MCF 10A (cell line): Measurements from ENCODE around the gene SLC49A3. TPM values are rescaled to one million over a fixed set of nuclear protein-coding genes. Genes with fewer than 3 reads are reported as not detected.

Experiments
- BruUV-seq: library from RNA; stranded (reverse); fragments of 400-500 nt; replicated peaks from 2 replicates; lab custom pipeline; 2021; lab: Mats Ljungman, UMichigan
- CTCF ChIA-PET: fragments of 300-600 bp; sonication (Branson Sonifier 250); formaldehyde crosslinking; extraction: SDS; loops from one replicate; lab custom pipeline; 2021; ENCODE audit warnings: antibody characterized with exemption, inconsistent platforms; lab: Yijun Ruan, JAX
- POLR2A ChIA-PET: fragments of 300-600, 350-650 bp; sonication (Branson Sonifier 250); formaldehyde crosslinking; extraction: SDS; loops from one replicate; lab custom pipeline; 2020; ENCODE audit warnings: antibody characterized with exemption, inconsistent platforms; lab: Yijun Ruan, JAX
- DNase-seq: peaks from one replicate; pipeline ENCODE4 v3.0.0-alpha.2; 2018; ENCODE audit not compliant: unreplicated experiment
- H3K27ac Mint-ChIP-seq: one replicate; pipeline ENCODE4 v1.8.0; 2022; ENCODE audit warnings: mild to moderate bottlenecking, low read depth, mixed read lengths; ENCODE audit not compliant: unreplicated experiment
- H3K27me3 Mint-ChIP-seq: one replicate; pipeline ENCODE4 v1.8.0; 2022; ENCODE audit warnings: mixed read lengths; ENCODE audit not compliant: insufficient read depth, unreplicated experiment
- H3K36me3 Mint-ChIP-seq: one replicate; pipeline ENCODE4 v1.8.0; 2022; ENCODE audit warnings: mild to moderate bottlenecking, moderate library complexity, mixed read lengths; ENCODE audit not compliant: insufficient read depth, unreplicated experiment
- H3K4me1 Mint-ChIP-seq: one replicate; pipeline ENCODE4 v1.8.0; 2022; ENCODE audit warnings: mixed read lengths; ENCODE audit not compliant: insufficient read depth, unreplicated experiment
- H3K4me3 Mint-ChIP-seq: one replicate; pipeline ENCODE4 v1.8.0; 2022; ENCODE audit warnings: mild to moderate bottlenecking, moderate library complexity, mixed read lengths; ENCODE audit not compliant: unreplicated experiment
- H3K9me3 Mint-ChIP-seq: one replicate; pipeline ENCODE4 v1.8.0; 2022; ENCODE audit warnings: mixed read lengths; ENCODE audit not compliant: unreplicated experiment
- intact Hi-C: fragments of 100-400 bp; cut with micrococcal nuclease; formaldehyde crosslinking; loops from 2 replicates; pipeline ENCODE4 v1.14.1; 2022
- total RNA-seq: library from RNA; stranded (reverse); gene quantifications from 2 replicates; pipeline ENCODE4 v1.2.3, GENCODE V29; 2022
- TF ChIP-seq, protein P1 (sequence below): fragments of 200-600 bp; IDR thresholded peaks from one replicate; pipeline ENCODE4 v1.8.0; 2022; ENCODE audit warnings: antibody characterized with exemption, mild to moderate bottlenecking; ENCODE audit not compliant: unreplicated experiment

Gene SLC49A3
- total RNA-seq, 1 experiment from 2014 or later = not detected

DNA sequence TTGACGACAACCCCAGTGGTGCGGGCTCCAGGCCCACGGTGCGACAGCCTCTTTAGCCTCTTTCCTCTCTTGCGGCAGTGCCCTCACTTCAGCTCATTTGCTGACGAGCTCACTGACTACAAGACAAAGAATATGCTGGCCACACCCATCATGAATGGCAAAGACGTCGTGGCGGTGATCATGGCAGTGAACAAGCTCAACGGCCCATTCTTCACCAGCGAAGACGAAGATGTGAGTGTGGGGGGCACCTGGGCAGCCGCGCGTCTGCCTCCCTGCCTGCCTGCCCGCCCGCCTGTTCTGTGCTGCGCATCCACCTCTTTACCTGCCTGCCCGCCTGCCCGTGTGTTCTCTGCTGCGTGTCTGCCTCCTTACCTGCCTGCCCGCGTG lies 54.4 kb downstream of the SLC49A3 start:
- Mint-ChIP-seq H3K27ac (no peak overlapping the region), H3K36me3 (no peaks in the 10 kb centered on the region), H3K4me3 (no peak overlapping the region), H3K9me3 (no peaks in the 10 kb centered on the region), H3K27me3 (peaks cover 54% of the 10 kb centered on the region), H3K4me1 (no peaks in the 10 kb centered on the region)
- intact Hi-C loops = no loop called here
- ChIA-PET POLR2A (no interaction called here), CTCF (interaction anchor here (0.5 to 1.2 kb wide), 2 partner anchors 15 to 243 kb away, joined by 3 to 4 read pairs; no protein-coding TSS in a partner anchor)
- DNase-seq = no peak
- TF ChIP-seq, protein P1, sequence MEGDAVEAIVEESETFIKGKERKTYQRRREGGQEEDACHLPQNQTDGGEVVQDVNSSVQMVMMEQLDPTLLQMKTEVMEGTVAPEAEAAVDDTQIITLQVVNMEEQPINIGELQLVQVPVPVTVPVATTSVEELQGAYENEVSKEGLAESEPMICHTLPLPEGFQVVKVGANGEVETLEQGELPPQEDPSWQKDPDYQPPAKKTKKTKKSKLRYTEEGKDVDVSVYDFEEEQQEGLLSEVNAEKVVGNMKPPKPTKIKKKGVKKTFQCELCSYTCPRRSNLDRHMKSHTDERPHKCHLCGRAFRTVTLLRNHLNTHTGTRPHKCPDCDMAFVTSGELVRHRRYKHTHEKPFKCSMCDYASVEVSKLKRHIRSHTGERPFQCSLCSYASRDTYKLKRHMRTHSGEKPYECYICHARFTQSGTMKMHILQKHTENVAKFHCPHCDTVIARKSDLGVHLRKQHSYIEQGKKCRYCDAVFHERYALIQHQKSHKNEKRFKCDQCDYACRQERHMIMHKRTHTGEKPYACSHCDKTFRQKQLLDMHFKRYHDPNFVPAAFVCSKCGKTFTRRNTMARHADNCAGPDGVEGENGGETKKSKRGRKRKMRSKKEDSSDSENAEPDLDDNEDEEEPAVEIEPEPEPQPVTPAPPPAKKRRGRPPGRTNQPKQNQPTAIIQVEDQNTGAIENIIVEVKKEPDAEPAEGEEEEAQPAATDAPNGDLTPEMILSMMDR = no peak
- no TSS peak for BruUV-seq

DNA sequence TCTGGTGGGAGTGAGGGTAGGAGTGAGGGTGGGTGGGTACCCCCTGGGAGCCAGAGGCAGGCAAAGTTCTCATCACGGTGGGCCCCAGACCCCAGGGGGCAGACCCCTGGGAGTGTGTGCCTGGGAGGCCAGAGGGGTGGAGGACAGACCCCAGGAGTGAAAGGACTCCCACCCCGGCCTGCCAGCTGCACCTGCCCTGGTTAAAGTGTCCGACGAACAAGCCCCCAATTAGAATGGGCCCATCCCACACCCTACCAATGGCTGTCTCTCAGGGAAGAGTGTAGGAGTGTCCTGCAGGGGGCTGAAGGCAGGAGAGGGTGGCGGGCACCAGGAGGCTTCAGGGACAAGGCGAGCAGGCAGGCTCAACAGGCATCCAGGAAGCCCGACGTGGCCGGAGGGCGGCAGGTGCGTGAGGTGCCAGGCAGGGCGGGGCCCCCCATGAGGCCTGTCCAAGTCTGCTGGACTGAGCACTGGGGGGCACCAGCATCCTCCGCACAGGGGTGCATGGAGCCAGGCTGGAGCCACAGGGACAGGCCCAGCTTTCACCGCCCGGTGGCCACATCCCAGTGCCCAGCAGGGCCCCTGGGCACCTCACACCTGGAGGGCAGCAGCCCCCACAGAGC lies 54.9 kb downstream of the SLC49A3 start:
- BruUV-seq = no TSS peak
- H3K27me3 Mint-ChIP-seq = peaks cover 57% of the 10 kb centered on the region
- H3K4me3 Mint-ChIP-seq = no peak overlapping the region
- intact Hi-C loops = no loop called here
- H3K9me3 Mint-ChIP-seq = no peaks in the 10 kb centered on the region
- H3K27ac Mint-ChIP-seq = no peak overlapping the region
- ChIA-PET POLR2A (no interaction called here), CTCF (interaction anchor here (0.5 to 1.2 kb wide), 2 partner anchors 14 to 244 kb away, joined by 3 to 4 read pairs; no protein-coding TSS in a partner anchor)
- TF ChIP-seq, protein P1 = no peak
- DNase-seq = no peak
- no peaks in the 10 kb centered on the region for H3K36me3 Mint-ChIP-seq
- no peaks in the 10 kb centered on the region for H3K4me1 Mint-ChIP-seq

DNA sequence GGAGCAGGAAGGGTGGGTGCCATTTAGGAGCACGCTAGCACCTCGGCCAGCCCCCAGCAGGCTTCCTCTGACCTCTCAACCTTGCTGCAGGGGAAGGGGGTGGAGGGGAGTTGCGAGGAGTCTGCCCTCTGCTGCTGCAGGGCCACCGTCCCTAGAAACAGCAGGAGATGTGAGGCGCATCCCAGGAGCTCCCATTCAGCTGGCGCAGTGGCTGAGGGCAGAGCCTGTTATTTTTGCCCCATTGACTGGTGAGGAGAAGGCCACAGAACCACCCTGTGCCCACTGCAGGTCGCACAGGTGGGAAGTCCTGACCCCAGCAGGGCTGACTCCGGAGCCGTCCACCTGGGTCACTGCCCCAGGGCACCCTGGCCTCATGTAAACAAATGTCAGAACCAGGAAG lies 55.5 kb downstream of the SLC49A3 start:
- Mint-ChIP-seq H3K9me3 (no peaks in the 10 kb centered on the region), H3K27ac (no peak overlapping the region), H3K4me3 (no peak overlapping the region), H3K27me3 (peaks cover 55% of the 10 kb centered on the region), H3K36me3 (no peaks in the 10 kb centered on the region), H3K4me1 (no peaks in the 10 kb centered on the region)
- ChIA-PET POLR2A (no interaction called here), CTCF (interaction anchor here (1.2 kb wide), 1 partner anchor 14 kb away, joined by 4 read pairs; no protein-coding TSS in a partner anchor)
- intact Hi-C loops = no loop called here
- TF ChIP-seq, protein P1 = no peak
- no TSS peak for BruUV-seq
- DNase-seq = no peak

DNA sequence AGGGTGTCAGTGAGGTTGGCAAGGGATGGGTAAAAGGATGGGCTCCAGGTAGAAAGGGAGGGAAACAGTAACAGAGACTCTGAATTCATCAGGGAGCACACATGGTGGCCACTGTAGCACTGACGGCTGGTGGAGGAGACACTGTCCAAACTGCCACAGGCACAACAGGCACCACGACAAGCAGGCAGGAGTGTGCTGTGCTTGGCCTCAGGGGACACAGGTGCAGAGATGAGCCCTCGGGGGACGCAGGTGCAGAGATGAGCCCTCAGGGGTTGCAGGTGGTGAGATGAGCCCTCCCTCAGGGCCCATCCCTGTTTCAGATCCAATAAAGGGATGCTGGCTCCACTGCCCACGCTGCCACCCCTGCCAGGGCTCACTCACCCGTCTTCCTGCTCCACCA lies 56.0 kb downstream of the SLC49A3 start:
- Mint-ChIP-seq H3K27me3 (peaks cover 50% of the 10 kb centered on the region), H3K4me3 (no peak overlapping the region), H3K4me1 (no peaks in the 10 kb centered on the region), H3K9me3 (no peaks in the 10 kb centered on the region), H3K27ac (no peak overlapping the region), H3K36me3 (no peaks in the 10 kb centered on the region)
- TF ChIP-seq, protein P1 = no peak
- intact Hi-C loops = no loop called here
- BruUV-seq = no TSS peak
- ChIA-PET CTCF (no interaction called here), POLR2A (no interaction called here)
- no peak for DNase-seq
